Measurements from ENCODE around the gene PTGES3.
A peak's percentile ranks its signal among the peaks of the same experiment; 100 is the strongest.

The PTGES3 gene

DNA sequence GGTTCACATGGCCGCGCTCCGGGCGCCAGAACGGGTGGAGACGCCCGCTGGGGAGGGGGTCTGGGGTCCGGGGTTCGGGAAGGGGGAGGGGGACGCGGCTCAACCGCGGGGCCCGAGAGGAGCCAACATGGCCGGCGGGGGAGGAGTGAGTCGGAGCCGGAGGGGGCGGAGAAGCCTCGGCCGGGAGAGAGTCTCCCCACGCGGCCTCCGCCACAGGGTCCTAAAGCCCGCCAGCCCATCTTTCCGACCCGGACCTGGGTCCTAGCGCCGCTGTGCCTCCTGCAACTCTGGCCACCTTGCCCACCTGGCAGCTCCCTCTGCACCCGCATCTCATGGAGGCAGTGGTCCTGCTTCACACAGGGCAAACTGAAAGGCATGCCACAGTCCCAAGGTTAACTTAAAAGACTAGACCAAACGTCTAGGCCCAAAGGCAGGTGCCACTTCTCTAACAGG is 57.9 kb downstream of the PTGES3 start, which contains the start of gene BAZ2A:
BAZ2A (minus strand) TSS at position 147 of the 453 bp plus-strand sequence. CDS start 12,796 bp downstream, outside the sequence.
- H3K79me2 ChIP-seq (ENCODE audit: insufficient read depth, low read length) = peaks cover 89% of the 10 kb centered on the region
- H3K36me3 ChIP-seq (ENCODE audit: insufficient read depth, low read length) = no peaks in the 10 kb centered on the region
- no peaks in the 10 kb centered on the region for H3K9me3 ChIP-seq (ENCODE audit: insufficient read depth, low read depth, low read length)
- H3K9me2 ChIP-seq (replicated peaks; ENCODE audit: low read depth, low read length) = no peaks in the 10 kb centered on the region
- peak within 1 kb of the TSS; percentile 74 for H3K4me2 ChIP-seq (ENCODE audit: low read depth, low read length, poor library complexity, severe bottlenecking)
- peak within 1 kb of the TSS; percentile 87 for H3K4me3 ChIP-seq (ENCODE audit: low read length, poor library complexity, severe bottlenecking)
- H3F3A ChIP-seq (ENCODE audit: low read depth) = no peaks in the 10 kb centered on the region
- TF ChIP-seq EZH2phosphoT487 (IDR thresholded peaks at IDR 0.05; ENCODE audit: borderline replicate concordance) = no peak
- TF ChIP-seq, protein P1, sequence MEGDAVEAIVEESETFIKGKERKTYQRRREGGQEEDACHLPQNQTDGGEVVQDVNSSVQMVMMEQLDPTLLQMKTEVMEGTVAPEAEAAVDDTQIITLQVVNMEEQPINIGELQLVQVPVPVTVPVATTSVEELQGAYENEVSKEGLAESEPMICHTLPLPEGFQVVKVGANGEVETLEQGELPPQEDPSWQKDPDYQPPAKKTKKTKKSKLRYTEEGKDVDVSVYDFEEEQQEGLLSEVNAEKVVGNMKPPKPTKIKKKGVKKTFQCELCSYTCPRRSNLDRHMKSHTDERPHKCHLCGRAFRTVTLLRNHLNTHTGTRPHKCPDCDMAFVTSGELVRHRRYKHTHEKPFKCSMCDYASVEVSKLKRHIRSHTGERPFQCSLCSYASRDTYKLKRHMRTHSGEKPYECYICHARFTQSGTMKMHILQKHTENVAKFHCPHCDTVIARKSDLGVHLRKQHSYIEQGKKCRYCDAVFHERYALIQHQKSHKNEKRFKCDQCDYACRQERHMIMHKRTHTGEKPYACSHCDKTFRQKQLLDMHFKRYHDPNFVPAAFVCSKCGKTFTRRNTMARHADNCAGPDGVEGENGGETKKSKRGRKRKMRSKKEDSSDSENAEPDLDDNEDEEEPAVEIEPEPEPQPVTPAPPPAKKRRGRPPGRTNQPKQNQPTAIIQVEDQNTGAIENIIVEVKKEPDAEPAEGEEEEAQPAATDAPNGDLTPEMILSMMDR (conservative IDR thresholded peaks at IDR 0.05; ENCODE audit: low read length) = no peak
- H3K4me1 ChIP-seq (ENCODE audit: insufficient read depth, low read length, poor library complexity, severe bottlenecking) = peaks cover 59% of the 10 kb centered on the region
- H3K27me3 ChIP-seq (ENCODE audit: insufficient read depth, low read length, poor library complexity, severe bottlenecking) = peaks cover 4% of the 10 kb centered on the region
- peaks cover 42% of the 10 kb centered on the region for H4K20me1 ChIP-seq (ENCODE audit: insufficient read depth, low read length, poor library complexity, severe bottlenecking)
- peak within 1 kb of the TSS; percentile 77 for H2AFZ ChIP-seq (ENCODE audit: low read length)
- H3K9ac ChIP-seq (ENCODE audit: low read depth, low read length, poor library complexity, severe bottlenecking) = peak within 1 kb of the TSS; percentile 96

DNA sequence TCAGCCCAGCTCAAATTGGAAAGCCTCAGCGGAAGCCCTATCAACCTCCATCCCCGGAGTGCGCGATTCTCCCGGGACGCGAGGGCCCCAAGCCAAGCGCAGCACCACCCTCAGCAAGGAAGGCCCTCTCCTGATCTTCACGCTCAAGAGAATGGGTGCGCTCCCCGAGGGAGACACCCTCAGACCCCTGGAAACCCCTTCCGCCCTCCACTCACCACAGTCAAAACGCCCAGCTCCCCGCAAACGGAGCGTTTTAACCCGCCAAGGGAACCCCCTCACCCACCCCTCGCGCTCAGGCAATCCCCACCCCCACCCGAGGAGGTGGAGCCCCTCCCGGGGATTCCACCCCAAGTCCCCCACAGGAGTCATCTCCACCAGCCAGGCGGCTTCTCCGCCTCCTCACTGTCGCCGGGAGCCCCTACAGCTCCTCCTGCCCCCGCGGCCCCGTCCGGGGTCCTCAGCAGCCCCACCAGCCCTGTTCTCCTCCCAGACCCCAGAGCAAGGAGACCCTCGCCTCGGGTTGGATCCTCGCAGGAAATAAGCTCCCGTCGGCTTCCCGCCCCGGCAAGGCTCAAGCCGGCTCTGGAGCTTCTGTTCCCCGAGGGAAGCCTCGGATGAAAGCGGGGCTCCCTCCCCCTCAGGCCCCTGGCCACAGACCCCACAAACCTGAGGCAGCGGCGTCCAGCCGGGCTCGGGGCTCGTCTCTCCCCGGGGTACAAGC is 58.5 kb downstream of the PTGES3 start:
- H4K20me1 ChIP-seq (ENCODE audit: insufficient read depth, low read length, poor library complexity, severe bottlenecking) = peaks cover 46% of the 10 kb centered on the region
- H3K4me3 ChIP-seq (ENCODE audit: low read length, poor library complexity, severe bottlenecking) = peak overlapping the region; percentile 87
- peak overlapping the region; percentile 96 for H3K9ac ChIP-seq (ENCODE audit: low read depth, low read length, poor library complexity, severe bottlenecking)
- H3F3A ChIP-seq (ENCODE audit: low read depth) = no peaks in the 10 kb centered on the region
- peaks cover 92% of the 10 kb centered on the region for H3K79me2 ChIP-seq (ENCODE audit: insufficient read depth, low read length)
- peaks cover 56% of the 10 kb centered on the region for H3K4me1 ChIP-seq (ENCODE audit: insufficient read depth, low read length, poor library complexity, severe bottlenecking)
- no peaks in the 10 kb centered on the region for H3K36me3 ChIP-seq (ENCODE audit: insufficient read depth, low read length)
- H3K9me2 ChIP-seq (replicated peaks; ENCODE audit: low read depth, low read length) = no peaks in the 10 kb centered on the region
- peaks cover 4% of the 10 kb centered on the region for H3K27me3 ChIP-seq (ENCODE audit: insufficient read depth, low read length, poor library complexity, severe bottlenecking)
- H2AFZ ChIP-seq (ENCODE audit: low read length) = peak overlapping the region; percentile 77
- H3K4me2 ChIP-seq (ENCODE audit: low read depth, low read length, poor library complexity, severe bottlenecking) = peak overlapping the region; percentile 74
- TF ChIP-seq, protein P1 (conservative IDR thresholded peaks at IDR 0.05; ENCODE audit: low read length) = no peak
- TF ChIP-seq EZH2phosphoT487 (IDR thresholded peaks at IDR 0.05; ENCODE audit: borderline replicate concordance) = no peak
- no peaks in the 10 kb centered on the region for H3K9me3 ChIP-seq (ENCODE audit: insufficient read depth, low read depth, low read length)

DNA sequence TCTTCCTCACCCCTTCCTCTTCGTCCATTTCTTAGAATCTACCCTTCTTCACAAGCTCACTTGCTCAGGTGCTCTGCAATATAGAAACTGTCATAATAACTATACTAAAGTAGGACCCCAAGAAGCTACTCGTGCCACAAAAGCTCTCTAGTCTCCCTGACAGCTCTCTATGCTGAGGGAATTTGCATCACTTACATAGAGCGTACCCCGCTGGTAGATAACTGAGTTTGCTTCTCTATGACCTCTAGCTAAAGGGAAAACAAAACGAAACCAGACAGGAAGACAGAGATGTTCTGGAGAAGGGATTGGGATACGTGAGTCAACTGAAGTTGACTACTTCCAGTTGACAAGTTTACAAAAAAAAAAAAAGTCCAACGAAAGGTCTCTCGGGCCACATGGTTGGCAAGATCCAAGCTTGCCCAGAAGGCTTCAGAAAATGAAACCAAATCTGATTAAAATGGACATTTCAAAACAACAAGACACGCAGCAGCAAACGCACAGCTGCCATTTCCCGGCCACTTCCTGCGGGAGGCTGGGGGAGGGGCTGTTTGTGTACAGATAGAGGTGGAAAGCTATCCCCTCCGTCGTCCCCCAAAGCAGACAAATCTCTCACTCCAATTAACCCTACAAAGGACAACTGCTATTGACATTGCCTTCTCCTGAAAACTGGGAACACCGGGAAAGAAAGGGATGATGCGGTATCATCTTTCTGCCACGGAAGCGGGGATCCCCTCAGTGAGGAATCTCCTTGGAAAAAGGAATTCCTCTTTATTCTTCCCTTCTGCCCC is 59.2 kb downstream of the PTGES3 start:
- H3F3A ChIP-seq (ENCODE audit: low read depth) = no peaks in the 10 kb centered on the region
- H4K20me1 ChIP-seq (ENCODE audit: insufficient read depth, low read length, poor library complexity, severe bottlenecking) = peaks cover 54% of the 10 kb centered on the region
- peaks cover 92% of the 10 kb centered on the region for H3K79me2 ChIP-seq (ENCODE audit: insufficient read depth, low read length)
- H3K27me3 ChIP-seq (ENCODE audit: insufficient read depth, low read length, poor library complexity, severe bottlenecking) = peaks cover 4% of the 10 kb centered on the region
- H2AFZ ChIP-seq (ENCODE audit: low read length) = 0 out of 2 replicates have a peak overlapping the region, but pooled peaks have one; percentile 77
- H3K9me2 ChIP-seq (replicated peaks; ENCODE audit: low read depth, low read length) = no peaks in the 10 kb centered on the region
- peak overlapping the region; percentile 96 for H3K9ac ChIP-seq (ENCODE audit: low read depth, low read length, poor library complexity, severe bottlenecking)
- H3K4me2 ChIP-seq (ENCODE audit: low read depth, low read length, poor library complexity, severe bottlenecking) = peak overlapping the region; percentile 74
- no peaks in the 10 kb centered on the region for H3K9me3 ChIP-seq (ENCODE audit: insufficient read depth, low read depth, low read length)
- H3K36me3 ChIP-seq (ENCODE audit: insufficient read depth, low read length) = no peaks in the 10 kb centered on the region
- H3K4me3 ChIP-seq (ENCODE audit: low read length, poor library complexity, severe bottlenecking) = peak overlapping the region; percentile 87
- peaks cover 57% of the 10 kb centered on the region for H3K4me1 ChIP-seq (ENCODE audit: insufficient read depth, low read length, poor library complexity, severe bottlenecking)
- TF ChIP-seq, protein P1 (conservative IDR thresholded peaks at IDR 0.05; ENCODE audit: low read length) = no peak
- no peak for TF ChIP-seq EZH2phosphoT487 (IDR thresholded peaks at IDR 0.05; ENCODE audit: borderline replicate concordance)
